HEK293T (cell line): ENCODE results near the gene MLYCD.

ENCODE experiments used
- HDGF ChIP-seq: fragments of 450-650 bp; IDR thresholded peaks from 2 replicates; pipeline ENCODE4 v1.6.1; 2017; ENCODE audit warnings: antibody characterized with exemption, borderline replicate concordance
- SUZ12 ChIP-seq: fragments of 450-650 bp; IDR thresholded peaks from 2 replicates; pipeline ENCODE4 v1.6.1; 2016; ENCODE audit warnings: mild to moderate bottlenecking
- TF ChIP-seq, protein P1 (sequence below): fragments of 450-650 bp; IDR thresholded peaks from 2 replicates; pipeline ENCODE4 v1.6.1; 2016

DNA sequence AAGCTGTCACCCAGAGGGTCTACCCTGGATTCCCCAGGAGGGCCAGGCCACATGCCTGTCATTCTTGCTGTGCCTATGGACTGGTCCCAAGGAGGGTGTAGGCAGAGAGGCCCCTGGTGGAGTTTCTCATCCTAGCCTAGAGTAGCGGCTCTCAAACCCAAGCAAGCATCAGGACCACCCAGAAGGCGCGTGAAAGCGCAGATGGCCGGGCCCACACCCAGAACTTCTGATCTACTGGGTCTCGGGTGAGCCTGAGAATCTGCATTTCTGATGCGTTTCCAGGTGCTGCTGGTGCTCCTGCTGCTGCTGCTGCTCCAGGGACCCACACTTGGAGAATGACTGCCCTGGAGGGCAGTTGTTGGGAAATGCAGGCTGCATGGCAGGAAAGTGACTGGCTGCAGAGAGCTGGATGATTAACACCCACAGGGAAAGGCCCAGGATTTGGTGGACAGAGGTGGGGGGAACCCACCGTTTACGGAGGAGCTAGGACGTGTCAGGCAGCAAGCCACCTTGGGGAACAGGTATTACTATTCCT lies 44.7 kb downstream of the MLYCD start:
- no peak for TF ChIP-seq HDGF
- TF ChIP-seq SUZ12, result no peak
- TF ChIP-seq, protein P1, sequence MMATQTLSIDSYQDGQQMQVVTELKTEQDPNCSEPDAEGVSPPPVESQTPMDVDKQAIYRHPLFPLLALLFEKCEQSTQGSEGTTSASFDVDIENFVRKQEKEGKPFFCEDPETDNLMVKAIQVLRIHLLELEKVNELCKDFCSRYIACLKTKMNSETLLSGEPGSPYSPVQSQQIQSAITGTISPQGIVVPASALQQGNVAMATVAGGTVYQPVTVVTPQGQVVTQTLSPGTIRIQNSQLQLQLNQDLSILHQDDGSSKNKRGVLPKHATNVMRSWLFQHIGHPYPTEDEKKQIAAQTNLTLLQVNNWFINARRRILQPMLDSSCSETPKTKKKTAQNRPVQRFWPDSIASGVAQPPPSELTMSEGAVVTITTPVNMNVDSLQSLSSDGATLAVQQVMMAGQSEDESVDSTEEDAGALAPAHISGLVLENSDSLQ, result no peak
